ENCODE data around the gene COQ10A.

Gene COQ10A

DNA sequence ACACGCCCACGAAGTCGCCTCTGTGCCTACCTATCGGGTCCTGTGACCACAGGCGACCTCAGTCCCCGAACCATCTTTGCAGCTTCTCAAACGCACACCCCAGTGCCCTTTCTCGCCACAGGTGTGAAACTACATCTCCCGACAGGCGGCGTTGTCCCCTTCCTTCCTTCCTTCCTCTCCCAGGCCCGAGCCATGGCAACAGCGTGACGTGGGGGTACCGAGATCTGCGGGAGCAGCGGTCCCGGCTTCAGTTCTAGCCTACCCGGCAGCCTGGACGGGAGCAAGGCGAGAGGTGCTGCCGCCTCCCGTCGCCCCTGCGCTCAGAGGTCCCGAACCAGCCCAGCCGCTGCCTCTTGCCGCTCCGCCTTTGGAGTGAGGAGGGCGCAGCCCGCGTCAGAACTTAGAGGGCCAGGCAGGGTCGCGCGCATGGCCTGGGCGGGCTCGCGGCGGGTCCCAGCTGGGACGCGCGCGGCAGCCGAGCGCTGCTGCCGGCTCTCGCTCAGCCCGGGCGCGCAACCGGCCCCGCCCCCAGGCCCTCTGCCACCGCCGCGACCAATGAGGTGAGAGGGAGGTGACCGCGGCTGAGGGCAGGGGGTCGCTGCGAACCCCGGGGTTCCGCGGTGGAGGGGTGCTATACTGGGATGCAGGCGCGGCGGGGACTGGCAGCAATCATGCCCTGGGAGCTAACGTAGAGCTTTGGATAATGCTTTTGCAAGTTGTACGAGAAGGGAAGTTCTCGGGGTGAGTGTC, at the start of gene COQ10A:
Gene COQ10A (plus strand): TSS at position 250 of the 750 bp plus-strand sequence. CDS start 177 bp downstream, at position 427.
- Histone ChIP-seq H3K4me2 (ENCODE audit: low read length) (peak within 1 kb of the TSS; percentile 94), H3K36me3 (ENCODE audit: control insufficient read depth, insufficient read depth, low read length) (no peaks in the 10 kb centered on the region), H3K9me3 (ENCODE audit: control insufficient read depth, low read length) (no peaks in the 10 kb centered on the region), H3K4me1 (no peaks in the 10 kb centered on the region), H3K4me3 (ENCODE audit: low read depth, low read length) (peak within 1 kb of the TSS; percentile 78), H3K27ac (peak within 1 kb of the TSS; percentile 91), H3K27me3 (ENCODE audit: control insufficient read depth, insufficient read depth, low read length) (no peaks in the 10 kb centered on the region), H3K79me2 (no peaks in the 10 kb centered on the region), H3K9ac (no peak within 1 kb of the TSS), H2AFZ (peak within 1 kb of the TSS; percentile 99)
- TF ChIP-seq, protein P1, sequence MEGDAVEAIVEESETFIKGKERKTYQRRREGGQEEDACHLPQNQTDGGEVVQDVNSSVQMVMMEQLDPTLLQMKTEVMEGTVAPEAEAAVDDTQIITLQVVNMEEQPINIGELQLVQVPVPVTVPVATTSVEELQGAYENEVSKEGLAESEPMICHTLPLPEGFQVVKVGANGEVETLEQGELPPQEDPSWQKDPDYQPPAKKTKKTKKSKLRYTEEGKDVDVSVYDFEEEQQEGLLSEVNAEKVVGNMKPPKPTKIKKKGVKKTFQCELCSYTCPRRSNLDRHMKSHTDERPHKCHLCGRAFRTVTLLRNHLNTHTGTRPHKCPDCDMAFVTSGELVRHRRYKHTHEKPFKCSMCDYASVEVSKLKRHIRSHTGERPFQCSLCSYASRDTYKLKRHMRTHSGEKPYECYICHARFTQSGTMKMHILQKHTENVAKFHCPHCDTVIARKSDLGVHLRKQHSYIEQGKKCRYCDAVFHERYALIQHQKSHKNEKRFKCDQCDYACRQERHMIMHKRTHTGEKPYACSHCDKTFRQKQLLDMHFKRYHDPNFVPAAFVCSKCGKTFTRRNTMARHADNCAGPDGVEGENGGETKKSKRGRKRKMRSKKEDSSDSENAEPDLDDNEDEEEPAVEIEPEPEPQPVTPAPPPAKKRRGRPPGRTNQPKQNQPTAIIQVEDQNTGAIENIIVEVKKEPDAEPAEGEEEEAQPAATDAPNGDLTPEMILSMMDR (IDR thresholded peaks at IDR 0.05): peak; percentile 81

DNA sequence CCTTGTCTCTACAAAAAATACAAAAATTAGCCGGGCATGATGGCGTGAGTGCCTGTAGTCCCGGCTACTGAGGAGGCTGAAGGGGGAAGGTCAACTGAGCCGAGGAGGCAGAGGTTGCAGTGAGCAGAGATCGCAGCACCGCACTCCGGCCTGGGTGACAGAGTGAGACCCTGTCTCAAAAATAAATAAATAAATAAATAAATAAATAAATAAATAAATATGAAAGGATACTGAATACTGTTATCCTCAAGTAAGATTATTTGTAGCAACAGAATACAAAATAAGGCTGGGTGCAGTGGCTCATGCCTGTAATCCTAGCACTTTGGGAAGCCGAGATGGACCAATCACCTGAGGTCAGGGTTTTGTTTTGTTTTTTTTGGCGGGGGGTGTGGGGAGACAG, 46.9 kb upstream of the COQ10A start:
- Histone ChIP-seq H2AFZ (no peak overlapping the region), H3K27ac (no peak overlapping the region), H3K4me1 (peaks cover 6% of the 10 kb centered on the region)

DNA sequence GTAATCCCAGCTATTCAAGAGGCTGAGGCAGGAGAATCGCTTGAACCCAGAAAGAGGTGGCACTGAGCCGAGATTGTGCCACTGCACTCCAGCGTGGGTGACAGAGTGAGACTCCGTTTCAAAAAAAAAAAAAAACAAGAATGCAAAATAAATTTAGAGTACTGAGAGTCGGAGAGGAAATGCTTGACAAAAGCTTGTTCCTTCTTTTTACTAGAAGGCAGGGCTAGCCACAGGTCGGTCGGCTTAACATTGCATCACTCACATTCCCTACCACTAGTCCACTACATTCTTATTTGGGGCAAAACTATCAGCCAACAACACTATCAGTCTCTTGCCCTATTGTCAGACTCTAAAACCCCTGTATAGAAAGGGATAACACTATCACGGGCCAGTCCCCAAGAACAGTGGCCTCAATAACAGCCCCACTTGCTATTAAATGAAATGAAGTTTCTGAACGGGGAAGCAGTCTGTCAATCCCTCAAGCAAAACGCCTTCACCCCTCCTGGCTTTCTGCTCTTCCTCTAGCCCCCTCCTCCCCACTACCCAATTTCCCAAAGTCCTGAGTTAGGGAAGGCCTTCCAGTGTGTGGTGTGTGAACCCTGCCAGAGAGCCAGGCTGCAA, 46.0 kb upstream of the COQ10A start:
- H3K4me3 ChIP-seq (ENCODE audit: low read depth, low read length): peak overlapping the region; percentile 88
- H3K27ac ChIP-seq: peak overlapping the region; percentile 92
- H3K4me2 ChIP-seq (ENCODE audit: low read length): peak overlapping the region; percentile 82
- H3K9ac ChIP-seq: no peak overlapping the region
- no peaks in the 10 kb centered on the region for H3K9me3 ChIP-seq (ENCODE audit: control insufficient read depth, low read length)
- peaks cover 24% of the 10 kb centered on the region for H3K79me2 ChIP-seq
- H3K27me3 ChIP-seq (ENCODE audit: control insufficient read depth, insufficient read depth, low read length): no peaks in the 10 kb centered on the region
- H3K36me3 ChIP-seq (ENCODE audit: control insufficient read depth, insufficient read depth, low read length): no peaks in the 10 kb centered on the region
- H3K4me1 ChIP-seq: peaks cover 6% of the 10 kb centered on the region
- peak overlapping the region; percentile 79 for H2AFZ ChIP-seq
- TF ChIP-seq, protein P1 (IDR thresholded peaks at IDR 0.05): no peak

More for the DNA sequence above, 46.9 kb upstream of the COQ10A start:
- no peaks in the 10 kb centered on the region for H3K36me3 ChIP-seq (ENCODE audit: control insufficient read depth, insufficient read depth, low read length)
- no peak overlapping the region for H3K4me3 ChIP-seq (ENCODE audit: low read depth, low read length)
- H3K9ac ChIP-seq: no peak overlapping the region
- no peak overlapping the region for H3K4me2 ChIP-seq (ENCODE audit: low read length)
- H3K9me3 ChIP-seq (ENCODE audit: control insufficient read depth, low read length): no peaks in the 10 kb centered on the region
- peaks cover 29% of the 10 kb centered on the region for H3K79me2 ChIP-seq
- no peaks in the 10 kb centered on the region for H3K27me3 ChIP-seq (ENCODE audit: control insufficient read depth, insufficient read depth, low read length)
- TF ChIP-seq, protein P1 (IDR thresholded peaks at IDR 0.05): no peak

DNA sequence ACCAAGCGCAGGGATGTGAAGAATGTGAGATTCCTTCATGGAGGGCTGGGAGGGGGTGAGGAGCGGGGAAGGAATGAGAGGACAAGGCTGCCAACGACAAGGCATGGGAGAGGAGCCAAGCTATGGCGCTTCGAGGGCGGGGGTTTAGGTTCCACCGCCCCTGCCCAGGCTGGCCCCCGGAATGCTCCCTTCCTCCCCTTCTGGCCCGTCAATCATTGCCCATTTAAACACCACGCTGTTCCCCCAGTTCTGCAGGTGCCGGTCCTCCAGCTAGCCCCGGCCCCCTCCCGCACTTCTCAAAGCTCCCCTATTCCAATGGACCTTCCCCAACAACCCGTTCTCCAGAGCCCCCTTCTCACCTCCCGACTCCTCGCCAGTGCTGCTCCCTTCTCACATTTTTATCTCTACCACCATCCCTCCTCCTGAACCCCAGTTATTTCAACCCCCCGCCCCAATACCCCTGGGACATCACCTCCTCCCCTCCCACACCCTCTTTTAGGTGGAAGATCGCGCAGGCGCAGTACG, 45.4 kb upstream of the COQ10A start:
- Histone ChIP-seq H3K27ac (peak overlapping the region; percentile 92), H3K36me3 (ENCODE audit: control insufficient read depth, insufficient read depth, low read length) (no peaks in the 10 kb centered on the region), H3K79me2 (peaks cover 24% of the 10 kb centered on the region), H3K27me3 (ENCODE audit: control insufficient read depth, insufficient read depth, low read length) (no peaks in the 10 kb centered on the region), H3K4me2 (ENCODE audit: low read length) (peak overlapping the region; percentile 82), H3K9me3 (ENCODE audit: control insufficient read depth, low read length) (no peaks in the 10 kb centered on the region), H3K4me3 (ENCODE audit: low read depth, low read length) (peak overlapping the region; percentile 88), H3K4me1 (peaks cover 6% of the 10 kb centered on the region), H3K9ac (peak overlapping the region; percentile 68), H2AFZ (peak overlapping the region; percentile 79)
- TF ChIP-seq, protein P1 (IDR thresholded peaks at IDR 0.05): no peak
